GM21723 (cell line): ENCODE results near the gene TOMM40L.
"Not testable (repeated sequence)": the region's sequence is repeated elsewhere in the genome, so short reads cannot be mapped to it uniquely, and the experiment has no call there.

ENCODE experiments used
- ATAC-seq: cut with Tn5 transposase; IDR thresholded peaks from one replicate; pipeline ENCODE4 v1.9.1; 2021; ENCODE audit warnings: mild to moderate bottlenecking, moderate library complexity; ENCODE audit not compliant: unreplicated experiment

TOMM40L gene

DNA sequence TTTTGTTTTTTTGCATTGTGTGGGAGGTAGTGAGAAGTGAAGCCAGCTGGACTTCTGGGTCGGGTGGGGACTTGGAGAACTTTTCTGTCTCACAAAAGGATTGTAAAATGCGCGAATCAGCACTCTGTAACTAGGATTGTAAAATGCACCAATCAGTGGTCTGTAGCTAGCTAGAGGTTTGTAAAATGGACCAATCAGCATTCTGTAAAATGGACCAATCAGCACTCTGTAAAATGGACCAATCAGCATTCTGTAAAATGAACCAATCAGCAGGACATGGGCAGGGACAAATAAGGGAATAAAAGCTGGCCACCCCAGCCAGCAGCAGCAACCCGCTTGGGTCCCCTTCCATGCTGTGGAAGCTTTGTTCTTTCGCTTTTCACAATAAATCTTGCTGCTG is 24.2 kb downstream of the TOMM40L start:
- ATAC-seq: not testable (repeated sequence)

DNA sequence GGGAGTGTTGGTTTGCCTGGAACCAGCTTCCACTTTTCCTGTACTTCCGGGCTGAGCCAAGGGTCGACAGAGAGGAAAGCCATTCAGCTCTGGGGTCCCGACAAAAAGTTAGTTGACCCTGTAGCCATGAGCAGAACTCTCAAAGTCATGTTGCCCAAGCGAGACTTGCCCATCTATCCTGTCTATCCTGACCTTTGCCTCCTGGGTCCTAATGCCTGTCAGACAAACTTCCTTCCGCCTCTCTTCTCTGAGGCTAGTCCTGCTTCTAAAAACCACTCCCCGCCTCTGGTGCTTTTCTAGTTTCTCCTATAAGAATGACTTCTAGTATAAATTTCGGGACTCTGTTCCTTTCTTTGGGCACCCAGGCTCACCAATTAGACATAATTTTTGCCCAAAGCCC is 25.0 kb downstream of the TOMM40L start:
- no peak for ATAC-seq

DNA sequence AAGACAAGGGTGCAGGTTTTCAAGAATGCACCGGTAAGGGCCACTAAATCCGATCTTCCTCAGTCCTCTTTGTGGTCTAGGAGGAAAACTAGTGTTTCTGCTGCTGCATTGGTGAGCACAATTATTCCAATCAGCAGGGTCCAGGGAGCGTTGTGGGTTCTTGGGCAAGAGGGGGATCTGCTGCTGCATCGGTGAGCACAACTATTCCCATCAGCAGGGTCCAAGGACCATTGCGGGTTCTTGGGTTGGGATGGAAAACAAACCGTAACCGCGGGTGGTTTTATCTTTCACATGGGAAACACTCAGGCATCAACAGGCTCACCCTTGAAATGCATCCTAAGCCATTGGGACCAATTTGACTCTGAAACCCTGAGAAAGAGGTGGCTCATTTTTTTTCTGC is 25.7 kb downstream of the TOMM40L start:
- no peak for ATAC-seq

DNA sequence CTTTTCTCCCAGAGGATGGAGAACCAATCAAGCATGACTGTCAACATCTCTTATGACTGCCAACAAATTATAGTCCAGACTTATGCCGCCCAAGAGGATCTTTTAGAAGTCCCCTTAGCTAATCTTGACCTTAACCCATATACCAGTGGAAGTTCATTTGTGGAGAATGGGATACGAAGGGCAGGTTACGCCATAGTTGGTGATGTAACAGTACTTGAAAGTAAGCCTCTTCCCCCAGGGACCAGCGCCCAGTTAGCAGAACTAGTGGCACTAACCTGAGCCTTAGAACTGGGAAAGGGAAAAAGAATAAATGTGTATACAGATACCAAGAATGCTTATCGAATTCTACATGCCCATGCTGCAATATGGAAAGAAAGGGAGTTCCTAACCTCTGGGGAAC is 29.4 kb downstream of the TOMM40L start:
- not testable (repeated sequence) for ATAC-seq

DNA sequence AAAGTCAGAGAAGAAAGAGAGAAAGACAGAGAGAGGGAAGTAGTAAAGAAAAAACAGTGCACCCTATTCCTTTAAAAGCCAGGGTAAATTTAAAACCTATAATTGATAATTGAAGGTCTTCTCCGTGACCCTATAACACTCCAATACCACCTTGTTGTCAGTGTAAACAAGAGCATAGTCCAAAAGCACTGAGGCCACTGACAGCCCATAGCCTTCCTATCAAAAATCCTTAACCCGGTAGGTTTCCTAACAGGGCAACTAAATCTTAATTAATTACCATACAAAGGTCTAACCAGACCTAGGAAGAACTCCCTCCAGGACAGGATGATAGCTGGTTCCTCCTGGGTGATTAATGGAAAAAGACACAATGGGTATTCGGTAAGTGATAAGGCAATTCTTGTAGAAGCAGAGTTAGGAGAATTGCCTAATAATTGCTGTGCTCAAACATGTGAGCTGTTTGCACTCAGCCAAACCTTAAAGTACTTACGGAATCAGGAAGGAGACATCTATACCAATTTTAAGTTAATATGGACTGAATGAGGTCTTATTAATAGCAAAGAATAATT is 30.2 kb downstream of the TOMM40L start:
- not testable (repeated sequence) for ATAC-seq

DNA sequence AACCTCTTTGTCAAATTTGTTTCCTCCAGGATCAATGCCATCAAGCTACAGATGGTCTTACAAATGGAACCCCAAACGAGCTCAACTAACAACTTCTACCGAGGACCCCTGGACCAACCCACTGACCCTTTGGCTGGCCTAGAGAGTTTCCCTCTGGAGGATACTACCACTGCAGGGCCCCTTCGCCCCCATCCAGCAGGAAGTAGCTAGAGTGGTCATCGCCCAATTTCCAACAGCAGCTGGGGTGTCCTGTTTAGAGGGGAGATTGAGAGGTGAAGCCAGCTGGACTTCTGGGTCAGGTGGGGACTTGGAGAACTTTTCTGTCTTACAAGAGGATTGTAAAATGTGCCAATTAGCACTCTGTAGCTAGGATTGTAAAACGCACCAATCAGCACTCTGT is 31.2 kb downstream of the TOMM40L start:
- not testable (repeated sequence) for ATAC-seq

DNA sequence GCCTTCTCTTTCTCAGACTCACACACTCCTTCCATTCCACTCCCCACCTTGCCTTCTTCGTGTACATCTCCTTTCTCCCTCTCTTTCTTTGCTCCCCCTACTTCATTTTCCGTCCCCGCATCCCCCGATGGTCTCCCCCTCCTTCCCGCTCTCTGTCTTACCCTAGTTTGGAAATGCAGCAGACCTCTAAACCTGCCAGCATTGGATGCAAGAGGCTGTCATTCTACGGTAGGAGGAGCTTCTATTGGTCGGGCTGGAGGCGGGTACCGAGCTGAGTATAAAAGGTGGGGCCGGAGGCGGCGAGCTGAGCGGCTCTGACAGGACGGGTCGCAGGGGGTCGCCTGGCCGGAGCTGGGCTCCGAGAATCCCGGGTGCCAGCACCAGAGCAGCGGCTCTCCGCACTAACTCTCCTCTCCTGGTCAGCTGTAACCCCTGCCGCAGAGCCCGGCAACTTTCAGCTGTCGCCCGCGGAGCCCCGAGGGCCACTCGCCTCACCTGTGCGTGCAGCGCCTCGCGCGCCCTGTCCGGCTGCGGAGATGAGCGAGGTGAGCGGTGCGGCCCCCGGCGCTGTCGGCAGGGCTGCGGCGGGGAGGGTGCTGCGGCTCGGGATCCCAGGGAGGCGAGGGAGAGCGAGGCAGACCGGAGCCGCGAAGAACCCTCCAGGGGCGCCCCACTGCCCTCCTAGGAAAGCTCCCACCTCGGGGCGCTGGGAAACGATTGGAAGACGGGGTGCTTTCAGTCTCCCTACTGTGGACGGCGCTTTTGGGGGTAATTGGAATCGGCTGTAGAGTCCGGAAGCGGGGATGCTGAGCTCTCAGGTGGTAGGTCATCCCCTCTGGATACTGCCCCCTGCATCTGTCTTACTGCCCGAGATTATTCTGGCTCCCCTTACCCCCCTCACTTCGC is 32.8 kb downstream of the TOMM40L start, which contains the start of gene PCP4L1:
Gene PCP4L1 (plus strand): TSS at position 307 of the 906 bp plus-strand sequence. CDS start 230 bp downstream, at position 537.
- ATAC-seq: no peak

DNA sequence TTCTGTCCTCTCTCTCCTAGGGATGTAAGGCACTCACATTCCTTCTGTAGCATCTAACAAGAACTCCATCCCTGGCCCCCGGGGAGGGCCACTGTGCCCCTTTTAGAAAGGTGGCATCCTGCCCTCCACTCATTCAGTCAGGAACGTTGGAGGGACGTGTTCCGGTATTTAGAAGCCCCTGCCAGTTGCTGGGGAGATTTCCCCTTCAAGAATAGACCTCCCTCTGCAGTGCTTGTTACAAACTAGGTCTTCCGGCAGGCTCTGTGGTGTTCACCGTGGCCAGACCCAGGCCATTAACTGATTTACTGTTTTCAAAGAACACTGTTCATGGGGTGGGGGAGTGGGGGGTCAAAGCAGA is 33.5 kb downstream of the TOMM40L start:
- no peak for ATAC-seq

DNA sequence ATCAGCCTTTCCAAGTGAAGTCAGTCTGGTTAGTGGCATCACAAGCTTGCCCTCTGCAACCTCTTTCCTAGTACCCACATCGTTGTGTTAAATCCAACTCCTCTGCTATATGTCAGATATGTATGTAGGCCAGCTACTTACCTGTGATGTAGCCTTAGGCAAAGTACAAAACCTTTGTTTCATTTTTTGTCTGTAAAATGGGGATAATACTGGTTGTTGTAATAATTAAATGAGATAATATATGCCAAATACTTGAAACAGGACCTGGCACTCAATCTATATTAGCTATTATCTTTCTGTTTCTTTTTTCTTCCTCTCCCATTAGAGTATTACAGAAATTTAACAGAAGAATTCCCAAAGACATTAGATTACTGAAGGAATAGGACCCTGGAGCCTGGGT is 33.9 kb downstream of the TOMM40L start:
- ATAC-seq: no peak

DNA sequence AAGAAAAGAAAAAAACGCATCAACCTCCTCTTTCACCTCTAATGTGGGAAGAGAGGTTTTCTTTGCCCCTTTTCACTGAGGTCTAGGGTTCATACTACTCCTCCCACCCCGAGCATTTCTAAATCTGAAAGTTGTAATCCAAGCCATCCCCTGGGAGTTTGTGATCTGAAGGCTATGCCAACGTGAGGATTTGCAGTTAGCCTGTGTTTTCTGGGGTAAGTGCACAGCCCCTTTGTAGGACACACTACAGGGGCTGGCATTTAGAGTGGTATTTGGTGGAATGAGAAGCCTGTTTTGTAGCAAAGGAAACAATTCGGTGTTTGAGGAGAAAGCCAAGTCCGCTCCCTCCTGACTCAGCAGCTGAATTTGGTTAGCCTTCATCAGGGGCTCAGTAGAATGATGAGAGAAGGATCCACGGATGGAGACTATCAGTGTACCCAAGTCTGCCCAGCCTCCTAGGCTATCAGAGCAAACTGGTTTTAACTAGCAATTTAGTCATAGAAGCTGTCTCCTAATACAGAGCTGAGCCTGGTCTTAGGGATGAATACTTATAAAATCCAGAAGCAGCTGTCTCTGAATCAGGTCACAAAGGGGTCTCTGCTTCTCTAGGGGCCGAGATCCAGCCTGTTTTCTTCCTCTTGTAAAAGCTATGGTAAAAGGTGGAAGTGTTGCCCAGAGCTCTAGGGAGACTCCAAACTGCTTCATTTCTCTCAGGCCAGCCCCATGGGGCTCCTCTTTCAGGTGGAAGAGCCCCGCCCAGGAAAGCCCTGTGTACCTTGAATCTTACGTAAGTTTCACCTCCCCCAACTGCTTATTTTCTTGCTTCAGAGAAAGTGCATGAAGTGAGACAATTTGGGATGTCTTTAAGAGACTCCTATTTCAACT is 34.8 kb downstream of the TOMM40L start:
- no peak for ATAC-seq

DNA sequence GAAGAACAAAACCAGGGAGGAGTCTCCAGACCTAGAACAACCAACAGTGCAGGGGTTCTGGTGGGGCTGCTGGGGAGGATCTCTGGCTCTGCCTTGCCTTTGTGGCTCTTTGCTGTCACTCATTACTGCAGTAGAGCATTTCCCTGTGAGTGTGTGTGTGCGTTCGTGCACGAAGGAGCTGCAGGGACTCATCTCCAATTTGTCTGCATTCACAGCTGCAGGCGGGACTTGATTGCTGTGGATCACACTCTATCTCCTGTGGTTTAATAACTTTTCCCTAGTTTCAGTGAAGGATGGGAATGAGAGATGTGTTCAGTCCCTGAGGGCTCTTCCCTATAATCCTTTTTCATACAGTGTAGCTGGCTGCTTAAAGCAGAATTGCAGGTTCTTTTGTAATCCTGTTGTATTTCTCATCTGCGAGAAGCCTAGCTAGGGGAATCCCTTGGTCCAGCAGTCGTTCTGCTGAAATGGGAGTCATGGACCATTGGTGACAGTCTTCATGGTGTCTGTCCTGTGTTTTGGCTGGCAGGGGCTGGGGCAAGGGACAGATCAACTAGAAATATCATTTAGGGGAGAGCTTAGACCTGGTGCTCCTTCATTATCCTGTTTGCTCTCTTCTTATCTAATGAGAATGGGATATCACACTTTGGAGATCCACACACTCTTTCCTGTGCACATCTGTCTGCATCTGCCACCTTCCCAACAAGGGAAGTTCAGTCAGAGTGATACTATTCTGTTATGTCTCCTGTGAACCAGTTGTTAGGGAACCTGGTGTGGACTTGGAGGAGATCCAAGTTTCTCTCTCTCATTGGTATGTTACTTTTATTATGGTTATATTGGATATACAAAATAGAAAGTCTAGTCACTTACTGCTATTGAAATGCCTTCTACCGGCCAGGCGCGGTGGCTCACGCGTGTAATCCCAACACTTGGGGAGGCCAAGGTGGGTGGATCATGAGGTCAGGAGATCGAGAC is 35.7 kb downstream of the TOMM40L start:
- ATAC-seq: no peak

DNA sequence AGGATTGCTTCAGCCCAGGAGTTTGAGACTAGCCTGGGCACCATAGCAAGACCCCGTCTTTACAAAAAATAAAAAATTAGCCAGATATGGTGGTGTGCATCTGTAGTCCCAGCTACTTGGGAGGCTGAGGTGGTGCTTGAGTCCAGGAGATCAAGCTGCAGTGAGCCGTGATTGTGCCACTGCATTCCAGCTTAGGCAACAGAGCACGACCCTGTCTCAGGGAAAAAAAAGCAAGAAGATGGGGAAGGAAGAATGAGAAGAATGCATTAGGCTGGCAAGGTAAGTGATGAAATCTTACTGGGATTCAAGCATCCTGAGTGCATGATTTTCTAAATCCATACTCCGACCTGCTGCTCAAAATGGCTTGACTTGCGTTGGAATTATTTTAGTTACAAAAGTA is 39.4 kb downstream of the TOMM40L start:
- no peak for ATAC-seq

DNA sequence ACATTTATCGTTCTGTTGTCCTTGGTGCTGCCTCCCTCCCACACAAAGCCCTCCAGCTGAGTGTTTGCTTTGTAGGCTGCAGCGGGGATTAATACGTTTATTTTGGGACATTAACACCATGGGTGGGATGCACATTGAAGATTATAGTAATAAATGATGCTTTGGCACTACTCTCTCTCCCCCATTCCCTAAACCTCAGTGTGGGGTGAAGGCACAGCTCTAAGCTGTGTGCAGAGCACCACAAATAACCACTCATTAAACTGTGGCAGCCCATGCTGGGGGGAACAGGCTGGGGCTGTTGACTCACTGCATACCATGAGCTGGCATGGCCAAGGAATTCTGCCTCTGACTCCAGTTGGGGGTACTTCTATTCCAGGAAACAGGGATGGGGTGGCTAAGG is 40.3 kb downstream of the TOMM40L start:
- no peak for ATAC-seq

DNA sequence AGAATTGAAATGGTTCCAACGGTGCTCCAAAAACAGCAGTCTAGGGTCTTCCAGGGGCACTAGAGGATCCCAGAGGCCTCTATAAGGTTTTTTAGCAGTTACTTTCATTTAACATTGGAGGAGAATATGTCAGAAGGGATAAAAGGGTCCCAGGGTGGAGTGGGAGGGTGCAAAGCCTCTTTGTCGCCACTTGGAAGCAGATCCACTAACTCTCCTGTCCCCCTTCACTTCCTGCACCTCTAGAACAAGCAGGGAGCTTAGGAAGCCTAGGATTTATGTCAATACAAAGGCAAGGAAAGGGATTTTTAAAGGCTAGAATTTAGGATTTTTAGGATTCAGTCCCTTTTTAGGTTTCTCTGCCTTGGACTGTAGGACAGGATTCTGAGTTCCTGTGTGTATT is 41.0 kb downstream of the TOMM40L start:
- ATAC-seq: no peak

DNA sequence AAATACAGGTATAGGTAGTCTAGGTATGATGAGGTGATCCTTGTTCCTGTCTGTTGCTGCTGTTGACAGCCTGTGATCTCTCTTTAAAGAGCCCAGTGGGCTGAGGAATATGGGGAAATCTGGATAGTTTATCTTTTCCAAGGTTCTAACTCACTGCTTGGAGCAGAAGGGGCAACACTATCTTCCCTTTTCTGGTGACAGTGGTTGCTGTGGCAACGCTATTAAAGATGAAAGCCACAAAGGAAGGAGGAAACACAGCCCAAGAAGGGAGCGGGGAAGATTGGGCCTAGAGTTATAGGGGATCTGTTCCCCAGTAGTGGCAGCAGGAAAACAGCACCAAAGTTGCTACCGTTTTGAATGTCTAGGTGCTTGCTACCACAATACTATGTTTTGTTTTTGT is 41.5 kb downstream of the TOMM40L start:
- no peak for ATAC-seq

DNA sequence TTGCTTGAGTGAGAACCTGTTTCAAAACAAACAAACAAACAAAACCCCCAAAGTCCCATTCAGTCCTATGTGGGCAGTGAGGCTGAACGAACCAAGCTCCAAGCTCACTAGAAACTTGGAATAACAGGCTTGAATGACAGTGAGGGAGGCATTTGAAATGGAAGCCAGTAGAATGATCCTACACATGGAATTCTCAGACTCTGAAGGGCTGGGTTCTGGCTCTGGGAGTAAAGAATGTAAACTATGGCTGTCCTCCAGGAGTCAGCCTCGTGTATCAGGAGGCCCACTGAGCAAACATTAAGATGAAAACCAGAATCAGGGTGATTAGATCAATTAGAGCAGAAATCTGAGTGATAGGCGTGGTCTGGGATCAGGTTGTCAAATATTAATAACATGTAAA is 47.5 kb downstream of the TOMM40L start:
- no peak for ATAC-seq

DNA sequence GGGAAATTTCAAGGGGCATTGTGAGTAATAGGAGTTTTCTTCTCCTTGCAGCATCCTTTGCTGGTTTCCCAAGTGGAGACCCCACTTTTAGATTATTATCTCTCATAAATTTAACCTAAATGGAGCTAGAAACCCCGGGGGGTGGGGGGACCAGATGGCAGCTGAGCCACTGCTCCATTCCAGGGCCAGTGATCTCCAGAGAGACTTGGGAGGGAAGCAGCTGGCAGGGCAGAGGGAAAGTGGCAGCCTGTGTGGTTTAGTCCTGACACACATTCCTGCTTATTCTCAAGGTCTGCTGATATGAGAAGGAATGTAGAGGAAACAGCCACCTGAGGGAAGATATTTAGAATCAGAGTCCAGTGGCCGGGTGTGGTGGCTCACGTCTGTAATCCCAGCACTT is 49.0 kb downstream of the TOMM40L start:
- ATAC-seq: no peak
